ENCODE measurements around the gene ARHGAP22.

DNA sequence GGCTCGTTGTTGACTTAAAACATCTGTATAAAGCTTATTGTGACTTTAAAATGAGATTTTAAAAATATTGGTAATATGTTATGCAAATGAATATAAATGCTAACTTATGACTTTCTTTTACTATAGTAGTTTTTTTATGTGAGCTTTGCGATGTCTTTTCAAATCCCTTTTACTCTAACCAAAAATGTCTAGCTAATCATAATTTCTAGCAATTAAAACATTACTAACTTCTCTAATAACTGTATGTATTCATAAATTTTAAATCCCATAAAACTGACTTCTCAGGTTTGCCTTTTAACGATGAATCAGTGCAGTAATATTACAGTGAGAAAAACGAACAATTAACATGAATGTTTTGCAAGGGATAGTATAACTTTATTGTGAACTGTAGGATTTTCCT lies 185.2 kb downstream of the ARHGAP22 start:
- TF ChIP-seq CTCF (IDR thresholded peaks at IDR 0.05), result no peak
- TF ChIP-seq POLR2A (IDR thresholded peaks at IDR 0.05; ENCODE audit: low read depth), result no peak
